Measurements from ENCODE around the gene TXNL4A. TPM values are rescaled to one million over a fixed set of nuclear protein-coding genes. Genes with fewer than 3 reads are reported as not detected.

Gene TXNL4A
- total and polyA plus RNA-seq, 9 donors, result 9.4 to 57.1 (median 42.3) TPM

GRCh38 chr18:79974025-79974654, 14.2 kb downstream of the TXNL4A start:
- WGBS, 3 donors, result 93 to 97% (median 94%) methylated on average over 4 of the region's 4 CpGs
- no peak overlapping the region for H3K27ac ChIP-seq
- no peaks in the 10 kb centered on the region for H3K27me3 ChIP-seq
- no peaks in the 10 kb centered on the region for H3K4me1 ChIP-seq (ENCODE audit: insufficient read depth)
- H3K4me3 ChIP-seq, result no peak overlapping the region
- intact Hi-C loops (cut with DNase I), result no loop called here
- DNase-seq, result no peak
- no peaks in the 10 kb centered on the region for H3K9me3 ChIP-seq
- TF ChIP-seq CTCF (IDR thresholded peaks at IDR 0.05), result no peak
- TF ChIP-seq POLR2A (IDR thresholded peaks at IDR 0.05), result no peak
- no peak for TF ChIP-seq EP300 (IDR thresholded peaks at IDR 0.05)
- no peaks in the 10 kb centered on the region for H3K36me3 ChIP-seq

GRCh38 chr18:79973517-79973916, 14.8 kb downstream of the TXNL4A start:
- Histone ChIP-seq H3K27me3 (no peaks in the 10 kb centered on the region), H3K4me3 (no peak overlapping the region), H3K4me1 (ENCODE audit: insufficient read depth) (no peaks in the 10 kb centered on the region), H3K9me3 (no peaks in the 10 kb centered on the region), H3K36me3 (no peaks in the 10 kb centered on the region), H3K27ac (no peak overlapping the region)
- intact Hi-C loops (cut with DNase I), result no loop called here
- 91 to 94% (median 92%) methylated on average over 16 of the region's 16 CpGs for WGBS, 3 donors
- TF ChIP-seq POLR2A (IDR thresholded peaks at IDR 0.05), result no peak
- no peak for TF ChIP-seq CTCF (IDR thresholded peaks at IDR 0.05)
- DNase-seq, result no peak

GRCh38 chr18:79972720-79973119, 15.6 kb downstream of the TXNL4A start:
- WGBS, 3 donors, result 91 to 93% (median 93%) methylated on average over 3 of the region's 3 CpGs
- TF ChIP-seq EP300 (IDR thresholded peaks at IDR 0.05) (no peak), POLR2A (IDR thresholded peaks at IDR 0.05) (no peak), CTCF (IDR thresholded peaks at IDR 0.05) (no peak)
- no peak overlapping the region for H3K4me3 ChIP-seq
- H3K4me1 ChIP-seq (ENCODE audit: insufficient read depth), result no peaks in the 10 kb centered on the region
- no peaks in the 10 kb centered on the region for H3K36me3 ChIP-seq
- no peaks in the 10 kb centered on the region for H3K9me3 ChIP-seq
- no peaks in the 10 kb centered on the region for H3K27me3 ChIP-seq
- DNase-seq, result no peak
- H3K27ac ChIP-seq, result no peak overlapping the region
- intact Hi-C loops (cut with DNase I), result no loop called here

DNA sequence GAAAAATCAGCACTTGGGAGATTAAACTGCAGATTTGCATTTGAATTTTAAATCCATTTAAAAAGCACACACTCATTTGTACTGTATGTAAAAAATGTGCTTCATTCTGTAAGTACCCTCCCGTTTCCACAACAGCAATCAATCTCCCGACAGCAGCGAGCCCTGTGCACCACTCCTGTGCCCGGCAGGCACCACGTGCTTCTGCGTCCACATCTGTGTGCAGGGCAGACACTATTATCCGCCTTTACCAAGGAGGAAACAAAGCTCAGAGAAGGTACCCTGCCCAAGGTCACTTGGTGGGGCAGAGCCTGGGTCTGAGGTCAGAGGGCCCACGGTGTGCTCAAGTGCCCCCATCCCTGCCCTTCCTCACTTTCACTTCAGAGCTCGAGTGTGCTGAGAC, 16.4 kb downstream of the TXNL4A start:
- DNase-seq, result no peak
- 78 to 86% (median 83%) methylated on average over 9 of the region's 9 CpGs for WGBS, 3 donors
- Histone ChIP-seq H3K4me1 (ENCODE audit: insufficient read depth) (no peaks in the 10 kb centered on the region), H3K4me3 (no peak overlapping the region), H3K27ac (no peak overlapping the region), H3K36me3 (no peaks in the 10 kb centered on the region), H3K9me3 (no peaks in the 10 kb centered on the region), H3K27me3 (no peaks in the 10 kb centered on the region)
- TF ChIP-seq POLR2A (IDR thresholded peaks at IDR 0.05), result no peak
- no peak for TF ChIP-seq EP300 (IDR thresholded peaks at IDR 0.05)
- no peak for TF ChIP-seq CTCF (IDR thresholded peaks at IDR 0.05)
- intact Hi-C loops (cut with DNase I), result no loop called here

Data from ovary (tissue), 9 donors.